Measurements from ENCODE around the gene MRPL58.

The MRPL58 gene

DNA sequence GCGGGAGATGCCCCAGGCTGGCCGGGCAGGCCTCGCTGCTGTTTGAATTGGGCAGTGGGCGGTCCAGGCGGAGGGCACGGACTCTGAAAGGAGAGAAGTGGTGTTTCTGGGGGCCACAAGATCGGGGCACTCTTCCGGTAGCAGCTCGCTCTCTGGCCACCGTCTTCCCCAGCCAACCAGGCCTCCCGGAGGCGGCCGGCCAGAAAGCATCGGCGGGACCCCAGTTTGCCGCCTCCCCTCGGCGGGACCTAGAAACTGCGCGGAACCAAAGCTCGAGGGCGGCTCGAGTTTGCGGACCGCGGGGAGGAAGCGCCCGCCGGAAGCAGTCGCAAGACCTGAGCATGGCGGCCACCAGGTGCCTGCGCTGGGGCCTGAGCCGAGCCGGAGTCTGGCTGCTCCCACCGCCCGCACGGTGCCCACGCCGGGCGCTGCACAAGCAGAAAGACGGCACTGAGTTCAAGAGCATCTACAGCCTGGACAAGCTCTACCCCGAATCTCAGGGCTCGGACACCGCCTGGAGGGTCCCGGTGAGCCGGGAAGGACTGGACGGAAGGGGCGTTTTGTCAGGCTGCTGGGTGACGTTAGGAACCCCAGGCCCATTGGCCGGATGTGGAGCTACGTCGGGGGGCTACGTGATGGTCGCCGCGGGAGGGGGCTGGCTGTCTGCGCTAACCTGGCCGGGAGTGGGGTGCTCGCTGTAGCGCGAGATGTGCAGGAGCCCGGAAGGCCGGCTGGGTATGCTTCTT, at the start of gene MRPL58:
Gene MRPL58, plus strand, starts transcription at position 325 of the 746 bp plus-strand sequence. Its CDS starts 17 bp downstream, at position 342.
- Histone ChIP-seq H2AFZ (peak within 1 kb of the TSS; percentile 94), H3K9me3 (ENCODE audit: control insufficient read depth, low read length) (no peaks in the 10 kb centered on the region), H3K9ac (peak within 1 kb of the TSS; percentile 75), H3K36me3 (ENCODE audit: control insufficient read depth, insufficient read depth, low read length) (no peaks in the 10 kb centered on the region), H3K27ac (peak within 1 kb of the TSS; percentile 72), H3K79me2 (peaks cover 9% of the 10 kb centered on the region), H3K4me1 (peaks cover 6% of the 10 kb centered on the region), H3K4me3 (ENCODE audit: low read depth, low read length) (peak within 1 kb of the TSS; percentile 83), H3K4me2 (ENCODE audit: low read length) (peak within 1 kb of the TSS; percentile 93), H3K27me3 (ENCODE audit: control insufficient read depth, insufficient read depth, low read length) (no peaks in the 10 kb centered on the region)
- TF ChIP-seq, protein P1, sequence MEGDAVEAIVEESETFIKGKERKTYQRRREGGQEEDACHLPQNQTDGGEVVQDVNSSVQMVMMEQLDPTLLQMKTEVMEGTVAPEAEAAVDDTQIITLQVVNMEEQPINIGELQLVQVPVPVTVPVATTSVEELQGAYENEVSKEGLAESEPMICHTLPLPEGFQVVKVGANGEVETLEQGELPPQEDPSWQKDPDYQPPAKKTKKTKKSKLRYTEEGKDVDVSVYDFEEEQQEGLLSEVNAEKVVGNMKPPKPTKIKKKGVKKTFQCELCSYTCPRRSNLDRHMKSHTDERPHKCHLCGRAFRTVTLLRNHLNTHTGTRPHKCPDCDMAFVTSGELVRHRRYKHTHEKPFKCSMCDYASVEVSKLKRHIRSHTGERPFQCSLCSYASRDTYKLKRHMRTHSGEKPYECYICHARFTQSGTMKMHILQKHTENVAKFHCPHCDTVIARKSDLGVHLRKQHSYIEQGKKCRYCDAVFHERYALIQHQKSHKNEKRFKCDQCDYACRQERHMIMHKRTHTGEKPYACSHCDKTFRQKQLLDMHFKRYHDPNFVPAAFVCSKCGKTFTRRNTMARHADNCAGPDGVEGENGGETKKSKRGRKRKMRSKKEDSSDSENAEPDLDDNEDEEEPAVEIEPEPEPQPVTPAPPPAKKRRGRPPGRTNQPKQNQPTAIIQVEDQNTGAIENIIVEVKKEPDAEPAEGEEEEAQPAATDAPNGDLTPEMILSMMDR (IDR thresholded peaks at IDR 0.05) = peak; percentile 70

DNA sequence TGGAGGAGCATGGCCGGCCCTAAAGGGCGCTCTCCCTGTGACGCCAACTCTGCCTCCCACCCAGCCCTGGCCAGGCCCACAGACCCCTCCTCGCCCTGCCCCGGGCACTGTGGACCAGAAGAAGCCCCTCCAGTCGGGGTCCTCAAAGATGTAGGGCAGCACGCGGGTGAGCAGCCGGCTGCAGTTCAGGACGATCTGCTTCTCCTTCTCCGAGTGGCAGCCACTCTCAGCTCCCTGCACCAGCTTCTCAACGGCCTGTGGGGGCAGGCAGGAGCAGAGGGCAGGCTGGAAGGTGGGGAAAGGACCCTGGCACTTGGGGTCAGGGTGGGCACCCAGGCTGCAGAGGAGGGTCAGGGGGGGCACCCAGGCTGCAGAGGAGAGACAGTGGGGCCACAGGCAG, 48.8 kb upstream of the MRPL58 start:
- Histone ChIP-seq H3K27ac (no peak overlapping the region), H3K36me3 (ENCODE audit: control insufficient read depth, insufficient read depth, low read length) (no peaks in the 10 kb centered on the region), H3K4me3 (ENCODE audit: low read depth, low read length) (no peak overlapping the region), H3K27me3 (ENCODE audit: control insufficient read depth, insufficient read depth, low read length) (no peaks in the 10 kb centered on the region), H3K79me2 (no peaks in the 10 kb centered on the region), H3K4me2 (ENCODE audit: low read length) (no peak overlapping the region), H2AFZ (no peak overlapping the region), H3K9me3 (ENCODE audit: control insufficient read depth, low read length) (no peaks in the 10 kb centered on the region), H3K9ac (no peak overlapping the region), H3K4me1 (no peaks in the 10 kb centered on the region)
- TF ChIP-seq, protein P1 (IDR thresholded peaks at IDR 0.05) = no peak

DNA sequence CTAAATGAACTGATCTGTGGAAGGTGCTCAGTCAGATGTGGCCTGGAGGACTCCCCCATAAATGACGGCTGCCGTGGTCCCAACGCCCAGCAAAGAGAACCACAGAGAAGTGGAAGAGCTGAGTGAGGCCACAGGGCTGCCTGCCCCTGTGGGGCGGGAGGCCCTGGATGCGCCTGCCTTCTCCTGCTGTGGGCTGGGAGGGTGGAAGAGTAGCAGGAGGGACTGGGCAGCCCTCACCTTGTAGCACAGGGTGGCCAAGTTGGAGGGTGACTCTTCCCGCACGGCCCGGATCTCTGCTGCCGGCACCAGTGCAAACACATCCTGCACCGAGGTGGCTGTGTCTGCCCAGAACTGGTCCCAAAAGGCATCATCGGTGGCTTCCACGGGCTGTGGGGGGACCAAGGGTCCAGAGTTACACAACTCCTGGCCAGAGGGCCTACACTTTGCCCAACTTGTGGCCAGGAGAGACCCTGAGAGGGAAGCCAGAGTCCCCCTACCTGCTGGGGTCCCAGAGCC, 48.2 kb upstream of the MRPL58 start:
- TF ChIP-seq, protein P1 (IDR thresholded peaks at IDR 0.05) = no peak
- no peak overlapping the region for H3K4me2 ChIP-seq (ENCODE audit: low read length)
- H3K27me3 ChIP-seq (ENCODE audit: control insufficient read depth, insufficient read depth, low read length) = no peaks in the 10 kb centered on the region
- no peaks in the 10 kb centered on the region for H3K79me2 ChIP-seq
- H3K9me3 ChIP-seq (ENCODE audit: control insufficient read depth, low read length) = no peaks in the 10 kb centered on the region
- H3K4me1 ChIP-seq = no peaks in the 10 kb centered on the region
- no peaks in the 10 kb centered on the region for H3K36me3 ChIP-seq (ENCODE audit: control insufficient read depth, insufficient read depth, low read length)
- no peak overlapping the region for H3K27ac ChIP-seq
- no peak overlapping the region for H3K9ac ChIP-seq
- no peak overlapping the region for H3K4me3 ChIP-seq (ENCODE audit: low read depth, low read length)
- no peak overlapping the region for H2AFZ ChIP-seq

DNA sequence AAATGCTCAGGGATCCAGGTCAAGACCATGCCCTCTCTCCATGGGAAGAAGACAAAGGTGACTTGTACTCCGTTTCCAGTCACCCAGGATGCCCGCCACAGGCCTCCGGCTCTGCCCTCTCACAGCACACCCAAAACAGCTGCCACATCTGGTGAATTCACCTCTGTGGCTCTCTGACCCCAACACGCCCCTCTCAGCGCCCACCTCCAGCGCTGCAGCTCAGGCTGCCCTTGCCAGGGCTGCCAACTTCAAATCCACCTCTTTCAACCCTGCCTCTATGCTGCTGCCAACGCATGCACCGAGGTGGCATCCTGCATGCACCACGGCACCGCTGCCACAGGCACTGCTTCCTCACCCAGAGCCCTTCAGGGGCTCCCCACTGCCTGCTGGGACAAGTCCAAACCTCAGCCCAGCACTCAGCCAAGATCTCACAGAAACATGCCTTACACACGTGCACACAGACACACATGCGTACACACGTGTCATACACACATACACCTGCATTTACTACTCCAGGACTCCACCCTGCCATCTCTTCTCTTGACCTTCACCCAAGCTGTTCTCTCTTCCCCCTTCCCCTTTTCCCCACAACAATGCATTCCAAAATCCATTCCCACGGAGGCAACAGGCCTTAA, 47.4 kb upstream of the MRPL58 start:
- TF ChIP-seq, protein P1 (IDR thresholded peaks at IDR 0.05) = no peak

More for the DNA sequence above, 47.4 kb upstream of the MRPL58 start:
- H3K27me3 ChIP-seq (ENCODE audit: control insufficient read depth, insufficient read depth, low read length) = no peaks in the 10 kb centered on the region
- no peak overlapping the region for H3K9ac ChIP-seq
- H3K4me3 ChIP-seq (ENCODE audit: low read depth, low read length) = no peak overlapping the region
- H3K4me2 ChIP-seq (ENCODE audit: low read length) = no peak overlapping the region
- no peak overlapping the region for H2AFZ ChIP-seq
- no peaks in the 10 kb centered on the region for H3K9me3 ChIP-seq (ENCODE audit: control insufficient read depth, low read length)
- no peaks in the 10 kb centered on the region for H3K4me1 ChIP-seq
- no peaks in the 10 kb centered on the region for H3K79me2 ChIP-seq
- no peak overlapping the region for H3K27ac ChIP-seq
- H3K36me3 ChIP-seq (ENCODE audit: control insufficient read depth, insufficient read depth, low read length) = no peaks in the 10 kb centered on the region
